HT1080 (cell line): ENCODE data around the gene ECE1. TPM values are rescaled to one million over a fixed set of nuclear protein-coding genes. Genes with fewer than 3 reads are reported as not detected.
A peak's percentile ranks its signal among the peaks of the same experiment; 100 is the strongest.
"Not testable (repeated sequence)": the region's sequence is repeated elsewhere in the genome, so short reads cannot be mapped to it uniquely, and the experiment has no call there.

Experiments used
- DNase-seq: peaks from one replicate; pipeline ENCODE4 v3.0.0-alpha.2; 2015; ENCODE audit warnings: low read depth
- total RNA-seq: library from RNA; depleted of rRNA; stranded (reverse); fragments of >200 nt; shearing (Covaris generic); gene quantifications from 2 replicates; pipeline ENCODE4 v1.2.3, GENCODE V29; 2014

Gene ECE1
- total RNA-seq, 1 experiment from 2014 or later: 72.6 TPM

DNA sequence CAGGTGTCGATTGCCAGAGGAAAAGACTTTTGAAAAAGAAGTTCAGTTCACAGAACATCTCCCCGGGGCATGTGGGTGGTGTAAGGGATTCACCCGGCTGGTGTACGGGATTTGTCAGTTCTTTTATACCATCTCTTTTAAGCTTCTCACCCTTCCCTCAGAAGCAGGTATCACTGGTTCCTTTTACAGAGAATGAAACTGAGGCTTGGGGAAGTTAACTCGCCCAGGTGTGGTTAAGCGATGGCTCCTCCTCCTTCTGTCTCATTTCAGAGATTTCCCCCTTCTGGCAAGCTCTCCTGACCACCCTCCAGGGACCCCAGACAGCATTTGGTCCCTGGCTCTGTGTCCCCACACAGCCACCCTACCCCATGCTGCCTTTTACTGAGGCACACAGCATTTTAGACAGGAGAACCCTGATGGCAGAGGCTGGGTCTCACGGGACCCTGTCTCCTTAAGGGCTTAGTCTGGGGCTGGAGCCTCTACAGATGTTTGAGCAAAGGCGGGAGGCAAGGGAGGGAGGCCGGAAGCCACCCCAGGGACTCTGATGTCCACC, 2.8 kb upstream of the ECE1 start:
- no peak for DNase-seq

DNA sequence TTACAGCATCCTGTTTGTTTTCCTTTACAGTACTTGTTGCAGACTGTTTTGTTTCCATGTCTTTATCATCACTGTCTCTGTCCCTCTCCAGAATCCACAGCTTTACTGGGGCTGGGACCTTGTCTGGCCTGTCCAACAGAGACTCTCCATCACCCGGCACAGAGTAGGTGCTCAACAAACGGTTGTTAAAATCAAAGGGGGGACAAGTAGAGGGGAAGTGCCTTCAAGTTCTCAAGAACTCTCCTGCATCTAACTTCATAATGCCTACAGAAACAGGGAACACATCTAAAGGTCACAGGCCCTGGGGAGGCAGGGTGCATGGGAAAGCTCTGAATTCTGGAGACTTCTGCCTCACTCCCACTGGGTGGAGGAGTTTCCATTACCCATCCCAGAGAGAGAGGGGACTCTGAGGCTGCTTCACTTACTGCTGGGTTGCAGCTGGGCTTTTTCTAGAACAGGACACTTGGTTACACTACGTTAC, 2.3 kb upstream of the ECE1 start:
- DNase-seq: no peak

DNA sequence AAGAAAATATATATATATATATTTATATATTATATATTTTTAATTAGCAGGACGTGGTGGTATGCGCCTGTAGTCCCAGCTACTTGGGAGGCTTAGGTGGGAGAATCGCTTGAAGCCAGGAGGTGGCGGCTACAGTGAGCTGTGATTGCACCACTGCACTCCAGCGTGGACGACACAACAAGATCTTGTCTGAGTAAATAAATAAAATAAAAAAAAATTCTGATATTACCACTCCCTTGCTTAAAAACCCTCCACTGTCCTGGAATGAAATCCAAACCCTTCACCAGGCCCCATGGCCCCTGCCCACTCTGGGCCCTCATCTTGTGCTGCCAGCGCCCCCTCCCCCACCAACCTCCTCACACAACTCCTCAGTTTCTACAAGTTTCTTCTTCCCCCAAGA, 1.7 kb upstream of the ECE1 start:
- DNase-seq: no peak

DNA sequence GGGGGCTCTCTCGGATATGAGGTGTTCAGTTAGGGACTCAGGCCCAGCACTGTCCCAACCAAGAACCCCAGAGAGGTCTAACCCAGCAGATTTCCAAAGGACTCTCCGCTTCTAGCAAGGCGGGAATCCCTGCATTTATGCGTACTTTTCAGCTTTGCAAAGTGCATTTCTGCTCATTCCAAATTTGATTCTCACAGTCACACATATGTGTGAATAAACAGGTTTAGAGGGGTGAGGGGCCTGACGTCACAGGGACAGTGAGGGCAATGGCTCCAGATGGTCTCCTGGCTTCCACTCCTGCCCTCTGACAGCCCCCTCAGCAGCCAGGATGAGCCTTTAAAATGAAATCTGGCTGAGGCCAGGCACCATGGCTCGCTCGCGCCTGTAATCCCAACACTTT, 921 bp upstream of the ECE1 start:
- no peak for DNase-seq

DNA sequence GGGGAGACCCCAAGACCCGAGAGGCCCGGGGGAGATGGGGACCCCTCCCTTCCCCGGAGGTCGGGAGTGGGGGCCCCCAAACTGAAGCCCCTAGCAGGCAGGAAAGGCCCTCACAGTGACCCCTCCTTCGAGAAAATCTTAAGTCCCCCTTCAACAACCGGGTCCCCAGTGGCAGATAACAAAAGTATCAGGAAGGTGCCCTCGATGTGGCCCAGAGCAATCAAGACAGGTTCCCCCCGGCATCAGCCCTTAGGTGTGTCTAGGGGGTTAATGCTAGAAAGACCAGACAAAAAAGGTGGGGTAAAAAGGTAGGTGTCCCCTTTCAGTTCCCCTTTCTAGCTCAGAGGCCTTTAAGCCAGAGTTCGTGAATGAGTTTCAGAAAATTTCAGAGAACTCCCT, 282 bp upstream of the ECE1 start:
- no peak for DNase-seq

DNA sequence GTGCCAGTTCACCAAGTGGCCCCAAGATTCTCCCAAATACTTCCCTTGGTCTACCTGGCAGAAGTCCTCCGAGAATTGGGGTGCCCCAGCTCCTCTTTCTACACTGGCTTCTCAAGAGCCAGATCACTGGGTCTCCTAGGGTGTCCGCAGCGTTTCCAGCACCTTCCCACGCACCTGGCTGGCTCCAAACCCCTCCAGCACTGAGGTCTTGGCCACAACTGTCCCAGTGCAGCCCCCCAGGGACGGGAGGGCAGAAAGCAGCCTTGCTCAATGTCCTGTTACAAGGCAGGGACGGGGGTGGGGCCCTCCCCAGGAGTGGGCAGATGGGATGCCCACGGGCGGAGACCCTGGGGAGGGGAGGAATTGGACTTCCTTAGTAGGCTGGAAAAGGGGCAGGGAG, 1.1 kb downstream of the ECE1 start:
- no peak for DNase-seq

DNA sequence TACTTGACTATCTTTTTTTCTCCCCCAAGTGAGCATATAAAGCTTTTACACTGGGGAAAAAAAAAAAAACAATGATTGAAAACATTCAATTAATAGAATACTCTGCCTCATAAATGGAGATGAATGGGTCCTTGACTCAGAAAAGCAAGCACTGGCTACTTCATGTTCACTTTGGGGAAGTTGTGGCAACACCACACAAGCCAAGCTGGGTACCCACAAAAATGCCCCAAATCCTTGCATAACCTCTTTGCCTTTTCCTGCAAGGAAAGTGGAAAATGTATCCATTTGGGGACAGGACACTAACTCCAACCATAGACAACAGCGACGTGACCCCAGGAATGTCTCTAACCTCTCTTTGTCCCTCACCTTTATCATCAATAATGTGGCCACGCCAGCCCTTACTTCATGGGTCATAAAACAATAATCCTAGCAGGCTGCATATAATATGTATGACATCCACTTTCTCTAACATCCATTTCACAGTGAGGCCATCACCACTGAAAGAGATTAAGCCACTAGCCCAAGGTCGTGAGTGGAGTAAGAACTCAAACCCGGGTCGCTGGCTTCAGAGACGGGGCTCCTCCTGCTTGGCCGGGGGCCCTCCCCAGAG, 2.3 kb downstream of the ECE1 start:
- no peak for DNase-seq

DNA sequence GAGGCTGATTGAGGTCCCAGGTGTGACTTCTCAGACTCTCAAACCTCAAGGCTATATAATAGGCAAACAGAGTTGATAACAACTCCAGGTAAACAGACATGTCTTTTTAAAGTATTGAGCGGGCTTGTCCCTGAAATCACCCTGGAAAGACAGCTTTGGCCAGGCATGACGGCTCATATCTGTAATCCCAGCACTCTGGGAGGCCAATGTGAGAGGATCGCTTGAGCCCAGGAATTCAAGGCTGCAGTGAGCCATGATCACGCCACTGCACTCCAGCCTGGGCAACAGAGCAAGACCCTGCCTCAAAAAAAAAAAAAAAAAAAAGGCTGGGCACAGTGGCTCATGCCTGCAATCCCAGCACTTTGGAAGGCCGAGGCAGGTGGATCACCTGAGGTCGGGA, 4.9 kb downstream of the ECE1 start:
- not testable (repeated sequence) for DNase-seq

DNA sequence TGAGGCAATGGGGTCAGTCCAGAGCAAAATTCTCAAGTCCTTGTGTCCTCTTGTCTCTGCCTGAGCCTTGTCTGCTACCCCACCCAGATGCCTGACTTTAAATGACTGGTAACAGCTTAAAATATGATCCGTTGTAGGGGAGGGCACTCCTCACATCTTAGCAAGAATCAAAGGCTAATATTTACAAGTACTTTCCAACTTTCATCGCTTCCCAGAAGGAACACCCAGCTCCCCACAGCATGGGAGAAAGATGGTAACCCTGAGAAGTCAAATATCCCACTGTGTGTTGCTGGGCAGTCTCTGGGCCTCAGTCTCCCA, 5.2 kb downstream of the ECE1 start:
- DNase-seq: no peak

DNA sequence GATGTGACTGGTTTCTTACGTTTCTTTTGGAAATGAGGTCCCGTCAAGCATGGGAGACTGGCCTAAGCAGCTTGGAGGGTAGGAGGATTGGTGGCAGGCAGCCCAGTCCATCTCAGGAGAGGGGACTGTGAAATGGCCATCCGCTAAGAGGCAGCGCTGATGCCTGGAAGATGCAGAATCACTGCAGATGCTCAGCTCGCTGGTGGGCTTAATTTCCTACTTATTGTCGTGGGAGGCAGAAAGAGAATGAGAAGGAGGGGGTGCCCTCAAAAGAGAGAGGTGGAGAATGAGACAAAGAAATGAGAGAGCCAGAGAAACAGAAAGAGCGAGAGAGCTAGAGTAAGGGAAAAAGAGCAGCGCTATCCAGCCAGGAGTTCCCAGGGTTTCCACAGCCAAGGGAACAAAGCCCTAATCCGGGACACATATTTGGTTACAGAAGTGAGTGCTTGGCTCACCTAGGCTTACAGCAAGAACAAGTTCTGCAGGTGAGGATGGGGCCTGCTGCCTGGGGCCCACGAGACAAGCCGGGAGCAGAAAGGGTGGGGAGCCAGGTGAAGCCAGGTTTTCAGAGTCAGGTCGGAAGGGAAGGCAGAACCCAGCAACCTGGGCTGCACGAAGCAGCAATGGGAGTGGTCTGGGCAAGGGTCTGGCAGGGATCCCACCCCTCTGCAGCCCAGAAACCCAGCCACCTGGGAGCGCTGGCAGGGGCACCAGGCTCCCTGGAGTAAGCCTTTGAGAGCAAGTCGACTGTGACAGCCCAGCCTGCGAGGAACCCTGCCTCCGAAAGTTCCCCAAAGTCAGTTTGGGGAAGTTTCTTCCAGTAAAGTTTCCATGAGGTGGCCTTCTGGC, 5.8 kb downstream of the ECE1 start:
- DNase-seq: no peak

DNA sequence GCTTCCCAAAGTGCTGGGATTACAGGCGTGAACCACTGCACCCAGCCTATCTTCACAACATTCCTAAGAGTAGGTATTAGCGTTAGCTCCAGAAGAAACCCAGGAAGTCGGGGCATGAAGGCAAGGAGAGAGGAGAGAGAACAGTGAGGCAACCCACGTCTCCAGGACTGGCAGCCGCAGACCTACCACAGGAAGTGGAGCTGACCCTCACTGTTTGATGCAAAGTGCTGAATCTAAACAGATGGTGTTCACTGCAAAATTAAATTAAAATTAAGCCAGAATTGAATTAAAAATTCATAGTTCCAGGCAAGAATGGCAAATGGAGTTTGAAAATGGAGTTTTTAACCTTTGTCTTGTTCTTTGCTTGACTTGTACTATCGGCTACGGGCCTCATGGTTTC, 6.7 kb downstream of the ECE1 start:
- no peak for DNase-seq

DNA sequence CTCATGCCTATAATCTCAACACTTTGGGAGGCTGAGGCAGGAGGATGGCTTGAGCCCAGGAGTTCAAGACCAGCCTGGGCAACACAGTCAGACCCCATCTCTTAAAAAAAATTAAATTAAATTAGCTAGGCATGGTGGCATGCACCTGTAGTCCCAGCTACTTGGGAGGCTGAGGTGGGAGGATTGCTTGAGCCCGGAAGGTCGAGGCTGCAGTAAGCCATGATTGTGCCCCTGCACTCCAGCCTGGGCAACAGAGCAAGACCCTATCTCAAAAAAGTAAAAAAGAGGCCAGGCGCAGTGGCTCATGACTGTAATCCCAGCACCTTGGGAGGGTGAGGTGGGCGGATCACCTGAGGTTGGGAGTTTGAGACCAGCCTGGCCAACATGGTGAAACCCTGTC, 8.2 kb downstream of the ECE1 start:
- DNase-seq: not testable (repeated sequence)

DNA sequence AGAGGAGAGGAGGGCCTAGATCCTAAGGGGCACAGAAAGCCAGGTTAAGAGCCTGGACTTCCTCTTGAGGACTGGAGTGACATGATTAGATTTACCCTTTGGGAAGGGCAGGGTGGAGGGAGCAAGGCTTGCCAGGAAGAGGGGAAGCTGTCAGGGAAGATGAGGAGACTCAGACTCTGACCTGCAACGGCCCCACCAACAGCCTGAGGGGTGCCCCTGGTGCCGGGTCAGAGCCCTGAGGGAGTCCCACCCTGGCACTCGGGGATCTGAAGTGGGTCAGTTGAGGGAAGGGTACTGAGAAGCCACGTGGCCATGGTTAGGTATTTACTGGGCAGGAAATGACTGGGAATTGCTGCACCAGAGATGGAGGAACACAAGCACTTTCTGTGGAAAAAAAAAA, 9.8 kb downstream of the ECE1 start:
- DNase-seq: no peak

DNA sequence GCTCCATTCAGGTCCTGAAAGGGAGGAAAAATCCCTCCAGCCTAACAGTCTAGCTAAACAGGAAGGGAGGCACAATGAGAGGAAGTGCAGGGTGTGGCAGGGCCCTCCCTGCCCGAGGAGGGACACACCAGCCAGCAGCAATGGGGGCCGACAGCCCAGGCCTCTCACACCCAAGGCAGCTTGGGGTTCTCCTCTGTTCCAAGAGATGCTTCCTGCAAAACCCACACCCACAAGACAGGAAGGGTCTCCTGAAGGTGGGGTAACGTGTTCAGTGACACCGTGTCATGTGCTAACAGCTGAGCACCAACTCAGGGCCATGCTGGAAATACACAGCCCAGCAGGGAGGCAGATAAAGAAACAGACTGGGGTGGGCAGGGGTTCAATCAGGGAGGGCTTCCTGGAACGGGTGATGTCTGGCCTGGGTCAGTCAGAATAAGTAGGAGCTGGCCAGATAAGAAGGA, 10.2 kb downstream of the ECE1 start:
- DNase-seq: peak; percentile 47

DNA sequence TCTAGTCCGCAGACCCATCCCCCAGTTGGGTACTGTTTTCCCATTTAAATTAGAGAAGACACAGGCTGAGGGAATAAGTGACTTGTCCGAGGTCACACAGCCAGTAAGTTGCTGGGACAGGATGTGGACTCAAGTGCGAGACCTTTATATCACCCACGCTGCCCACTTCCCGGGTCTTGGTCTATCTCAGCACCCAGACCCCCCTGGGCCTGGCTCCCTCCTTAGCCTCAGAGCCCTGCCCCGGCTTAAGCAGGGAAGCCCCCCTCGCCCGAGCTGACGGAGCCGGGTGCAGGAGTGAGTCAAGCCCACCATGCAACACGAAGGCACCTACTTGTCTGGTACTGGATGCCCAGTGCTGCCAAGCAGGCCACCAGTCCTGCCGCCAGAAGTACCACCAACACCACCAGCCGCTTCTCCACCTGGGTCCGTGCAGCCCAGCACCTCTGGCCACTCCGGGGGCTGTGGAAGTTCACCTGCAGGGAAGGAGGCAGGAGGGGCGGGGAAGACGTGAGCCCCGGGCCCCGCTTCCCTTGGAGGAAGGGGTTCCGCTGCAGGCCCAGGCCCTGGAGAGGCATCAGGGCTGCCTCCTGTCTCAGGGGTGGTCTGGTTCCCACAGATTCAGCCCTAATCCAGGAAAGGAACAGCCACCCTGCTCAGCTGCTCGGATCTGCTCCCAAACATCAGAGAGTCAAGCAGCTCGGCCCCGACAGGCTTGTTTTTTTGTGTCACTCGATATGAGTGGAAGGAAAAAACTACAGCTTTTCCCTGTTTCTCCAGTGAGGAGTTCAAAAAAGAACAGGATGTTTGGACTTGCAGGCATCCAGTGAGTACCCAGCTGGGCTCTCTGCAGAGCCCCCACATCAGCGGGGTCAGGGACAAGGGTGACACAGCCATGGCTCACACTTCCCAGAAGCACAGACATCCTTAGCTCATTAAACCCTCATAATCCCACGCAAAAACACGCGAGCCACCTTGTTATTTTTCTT, 11.1 kb downstream of the ECE1 start:
- DNase-seq: no peak

DNA sequence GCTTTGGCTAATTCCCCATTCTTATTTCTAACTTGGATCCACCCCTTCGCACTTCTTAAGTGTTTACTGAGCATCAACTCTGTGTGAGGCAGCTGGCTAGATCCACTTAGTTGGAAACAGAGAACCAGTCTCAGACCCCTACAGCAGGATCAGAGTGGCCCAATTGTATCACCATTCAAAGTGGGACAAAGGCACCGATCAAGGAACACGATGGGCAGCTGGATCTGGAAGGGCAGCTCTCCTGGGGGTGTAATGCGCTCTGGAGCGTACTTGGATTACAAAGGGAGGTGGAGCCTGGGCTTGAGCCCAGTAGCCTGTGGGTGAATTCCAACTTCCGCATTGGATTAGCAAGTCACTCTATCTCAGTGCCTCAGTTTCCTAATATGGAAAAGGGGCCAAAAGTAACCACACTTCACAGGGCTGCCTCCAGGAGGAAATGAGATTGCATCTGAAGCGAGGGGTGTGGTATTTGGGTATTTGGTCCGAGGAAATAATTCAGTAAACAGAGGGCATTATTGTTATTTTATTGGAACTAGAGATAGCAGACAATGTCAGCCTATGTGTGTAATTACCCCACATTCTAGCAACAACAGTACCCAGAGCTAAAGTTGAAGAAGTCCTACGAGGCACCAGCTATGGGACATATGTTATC, 11.9 kb downstream of the ECE1 start:
- no peak for DNase-seq

DNA sequence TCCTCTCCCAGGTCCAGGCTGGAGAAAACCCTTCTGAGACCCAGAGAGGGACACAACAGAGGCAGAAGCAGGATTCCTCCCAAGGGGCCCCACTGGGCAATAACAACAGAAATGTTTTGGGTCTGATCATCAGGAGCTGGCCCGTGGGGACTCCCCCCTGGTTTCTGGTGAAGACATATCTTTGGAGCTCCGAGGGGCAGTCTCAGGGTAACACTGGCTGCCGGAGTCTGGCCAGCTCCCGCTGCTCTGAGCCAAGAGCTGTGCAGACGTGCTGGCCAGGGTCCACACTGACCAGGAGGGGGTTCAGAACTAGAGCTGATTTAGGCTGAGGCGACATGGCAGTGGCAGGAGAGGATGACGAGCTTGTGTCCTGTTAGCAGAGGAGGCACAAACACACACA, 13.1 kb downstream of the ECE1 start:
- no peak for DNase-seq

DNA sequence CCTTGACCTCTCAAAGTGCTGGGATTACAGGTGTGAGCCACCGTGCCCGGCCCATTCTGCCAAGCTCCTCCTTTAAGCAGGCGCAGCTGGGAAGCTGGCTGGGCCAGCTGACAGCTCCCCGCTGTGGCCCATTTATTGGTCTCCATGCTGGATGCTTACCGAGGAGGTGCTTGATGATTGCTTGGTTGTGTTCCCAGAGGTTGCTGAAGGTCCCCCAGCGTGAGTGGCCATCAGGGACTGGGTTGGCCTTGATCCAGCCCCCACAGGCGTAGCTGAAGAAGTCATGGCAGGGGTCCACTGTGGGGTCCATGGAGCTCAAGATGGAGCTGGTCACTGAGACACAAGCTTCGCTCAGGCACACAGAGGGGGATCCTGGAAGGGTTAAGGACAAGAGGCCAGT, 17.7 kb downstream of the ECE1 start:
- no peak for DNase-seq

DNA sequence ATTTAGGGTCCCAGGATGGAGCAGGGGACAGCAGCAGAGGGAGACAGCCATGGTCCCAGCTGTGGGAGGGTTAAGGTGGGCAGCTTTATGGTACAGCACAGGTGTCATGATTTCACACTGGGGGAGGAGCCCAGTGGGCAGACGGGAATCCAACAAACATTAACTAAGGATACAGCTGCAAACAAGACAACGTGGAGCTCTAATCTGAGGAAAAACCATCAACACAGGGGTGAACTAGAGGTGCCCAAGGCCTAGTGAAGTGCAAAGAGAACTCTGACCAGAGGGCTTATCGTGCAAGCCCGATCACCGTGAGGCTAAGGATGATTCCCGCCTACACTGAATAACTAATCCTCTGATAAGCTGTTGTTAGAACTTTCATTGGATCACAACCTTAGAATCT, 18.7 kb downstream of the ECE1 start:
- DNase-seq: no peak

DNA sequence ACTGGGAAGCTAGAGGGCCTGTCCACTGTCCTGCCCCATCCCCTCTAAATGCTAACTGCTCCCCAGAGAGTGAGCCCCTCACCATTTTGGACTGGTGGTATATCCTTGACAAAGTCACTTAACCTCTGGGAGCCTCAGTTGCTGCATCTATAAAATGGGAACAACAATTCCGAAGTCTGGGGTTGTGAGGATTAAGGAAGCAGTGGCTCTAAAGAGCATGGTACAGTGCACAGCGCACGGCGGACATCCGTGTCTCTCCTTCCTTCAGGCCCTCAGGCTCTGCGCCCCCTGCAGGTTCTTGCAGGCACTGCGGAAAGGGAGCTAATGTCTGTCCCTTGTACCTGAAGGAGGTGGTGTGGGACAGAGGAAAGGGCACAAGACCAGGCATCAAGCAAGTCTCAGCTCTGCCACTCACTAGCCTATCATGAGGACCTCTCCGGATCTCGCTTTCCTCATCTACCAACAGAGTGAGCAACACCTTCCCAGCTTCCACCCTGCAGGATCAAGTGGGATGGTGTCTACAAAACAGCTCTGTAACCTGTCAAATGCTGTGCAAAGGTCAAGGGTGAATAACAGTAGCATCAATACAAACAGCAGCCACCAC, 20.1 kb downstream of the ECE1 start:
- DNase-seq: peak; percentile 62
